Effector CD4-positive, alpha-beta T cell (primary cell): ENCODE data around the gene PBX1.

Source experiments
- DNase-seq: peaks from one replicate; pipeline ENCODE4 v3.0.0-alpha.2; 2020

PBX1 gene

DNA sequence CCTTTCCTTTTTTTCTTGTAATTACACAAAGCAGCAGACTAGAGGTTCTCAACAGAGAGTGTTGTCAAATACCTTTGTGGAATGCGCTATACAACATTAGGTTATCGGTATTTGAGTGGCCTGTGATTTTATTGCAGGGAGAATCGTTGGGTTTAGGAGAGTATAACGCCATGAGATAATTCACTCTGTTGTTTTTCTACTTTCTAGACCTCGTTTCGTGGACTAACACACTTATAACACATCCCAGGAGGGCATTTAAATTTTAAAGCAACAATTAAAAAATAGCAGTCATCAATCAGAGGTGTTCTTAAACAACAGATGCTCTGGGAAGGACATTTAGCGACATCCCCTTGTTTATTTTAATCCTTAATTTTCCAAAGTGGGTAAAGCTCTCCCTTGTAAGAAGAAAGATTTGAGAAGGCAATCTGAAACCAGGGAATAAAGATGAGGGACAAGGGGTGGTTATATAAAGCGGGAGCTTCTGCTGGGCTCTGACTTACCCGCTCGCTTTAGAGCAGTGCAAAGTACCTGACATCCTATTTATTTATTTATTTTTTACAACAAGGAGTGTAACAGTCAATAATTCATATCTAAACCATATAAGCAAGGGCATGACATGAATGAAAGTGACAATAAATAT, 4.9 kb downstream of the PBX1 start:
- no peak for DNase-seq

DNA sequence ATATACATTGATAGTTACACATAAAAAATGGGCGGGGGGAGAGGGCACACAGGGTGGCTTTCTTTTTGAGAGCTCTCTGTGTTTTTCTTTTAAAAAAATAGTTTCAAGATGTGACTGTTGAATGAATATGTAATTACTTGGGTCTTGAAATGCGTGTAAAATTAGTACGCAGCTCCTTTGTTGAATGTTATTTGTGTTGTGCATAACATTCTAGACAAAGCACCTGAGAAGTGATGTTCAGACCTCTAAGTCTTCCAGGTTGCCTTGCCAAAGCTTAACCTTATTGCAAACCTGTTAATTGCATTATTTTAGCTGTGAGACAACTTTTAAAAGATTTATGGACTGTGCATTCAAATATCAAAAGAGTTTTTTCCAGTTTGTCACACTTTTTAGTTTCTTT, 5.4 kb downstream of the PBX1 start:
- no peak for DNase-seq

GRCh38 chr1:164565357-164565756, 6.4 kb downstream of the PBX1 start:
- no peak for DNase-seq

- DNase-seq = no peak
Observed at GRCh38 chr1:164567774-164568173, 8.8 kb downstream of the PBX1 start.

- no peak for DNase-seq
Observed at GRCh38 chr1:164569241-164569640, 10.3 kb downstream of the PBX1 start.

- no peak for DNase-seq
Observed at GRCh38 chr1:164569866-164570265, 10.9 kb downstream of the PBX1 start.

GRCh38 chr1:164571333-164571732, 12.3 kb downstream of the PBX1 start:
- no peak for DNase-seq

- no peak for DNase-seq
Observed at GRCh38 chr1:164575356-164575886, 16.4 kb downstream of the PBX1 start.

DNA sequence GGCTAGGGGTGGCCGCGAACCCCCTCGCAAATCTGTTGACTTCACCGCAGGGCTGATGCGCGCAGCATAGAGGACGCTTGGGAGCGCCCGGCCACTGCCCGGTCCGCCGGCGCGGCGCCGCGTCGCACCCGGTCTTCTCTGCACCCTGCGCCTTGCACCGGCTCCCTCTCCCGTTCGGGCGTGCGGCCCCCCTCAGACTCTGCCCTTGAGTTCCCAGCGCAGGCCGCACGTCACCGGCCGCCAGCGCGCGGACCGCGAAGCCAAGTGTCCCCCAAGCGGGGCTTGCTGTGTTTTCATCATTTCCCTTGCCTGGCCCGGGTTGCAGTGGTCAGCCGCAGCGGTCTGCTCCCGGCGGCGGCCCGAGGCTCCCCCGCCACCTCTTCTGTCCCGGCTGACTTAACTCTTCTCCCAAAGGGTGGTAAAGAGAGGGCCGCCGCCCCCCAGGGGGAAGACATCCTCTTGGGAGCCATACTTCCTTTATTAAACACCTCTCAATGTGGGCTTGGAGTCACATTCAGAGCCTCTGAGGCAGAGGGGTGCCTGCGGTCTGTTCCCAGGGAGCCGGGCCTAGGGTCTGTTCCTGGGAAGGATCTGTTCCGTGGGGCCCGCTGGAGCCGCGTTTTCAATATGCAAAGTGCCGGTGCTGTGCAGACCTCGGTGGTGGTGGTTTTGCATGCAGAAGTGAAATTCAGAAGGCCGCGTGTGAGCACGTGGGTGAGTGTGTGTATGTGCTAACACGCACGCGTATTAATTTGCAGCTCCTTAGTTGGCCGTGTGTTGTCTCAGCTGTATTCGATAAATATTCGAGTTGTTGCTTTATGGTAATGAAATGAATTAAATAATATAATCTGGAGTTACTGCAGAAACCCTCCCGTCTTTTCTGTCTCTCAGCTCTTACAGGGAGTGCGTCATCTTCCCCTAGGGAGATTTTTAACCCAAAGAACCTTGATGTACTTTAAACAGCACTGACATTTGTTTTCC, 17.6 kb downstream of the PBX1 start:
- DNase-seq = no peak

DNA sequence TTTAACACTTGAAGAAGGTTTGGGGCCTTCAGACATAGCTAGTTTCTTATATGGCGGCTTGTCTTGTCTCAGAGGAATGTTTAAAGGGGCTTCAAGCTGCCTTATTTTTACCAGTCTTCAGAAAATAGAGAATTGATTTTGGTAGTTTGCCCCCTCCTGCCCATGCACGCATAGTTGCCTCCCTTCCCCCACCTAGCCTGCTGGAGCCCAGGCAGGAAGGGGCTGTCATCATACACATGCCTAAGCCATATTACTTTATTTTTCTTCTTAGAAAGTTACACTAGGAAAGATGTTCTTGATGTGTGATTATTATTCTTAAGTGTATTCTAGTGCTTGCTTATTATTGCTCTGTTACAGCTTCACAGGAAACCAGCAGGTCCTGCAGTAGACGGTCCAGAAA, 18.3 kb downstream of the PBX1 start:
- no peak for DNase-seq

- DNase-seq = no peak
Observed at GRCh38 chr1:164578479-164579200, 19.7 kb downstream of the PBX1 start.

GRCh38 chr1:164579381-164579780, 20.4 kb downstream of the PBX1 start:
- no peak for DNase-seq

DNA sequence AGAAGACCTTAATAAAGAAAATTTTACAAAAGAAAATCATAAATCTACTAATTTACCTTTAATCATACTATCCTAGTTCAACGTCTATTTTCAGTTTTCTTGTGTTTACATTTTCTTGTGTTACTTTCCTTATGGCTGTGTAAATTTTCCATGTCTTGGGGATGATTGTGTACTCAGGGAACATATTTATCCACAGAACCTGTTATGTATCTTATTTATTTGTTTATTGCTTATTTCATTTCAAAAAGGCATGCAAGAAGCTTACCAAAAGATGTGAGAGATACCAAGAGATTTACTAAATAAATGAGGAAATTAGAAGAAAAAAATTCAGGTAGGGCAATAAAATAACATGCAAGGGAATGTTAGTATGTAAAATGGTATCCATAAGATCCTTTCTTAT, 22.8 kb downstream of the PBX1 start:
- DNase-seq = no peak

DNA sequence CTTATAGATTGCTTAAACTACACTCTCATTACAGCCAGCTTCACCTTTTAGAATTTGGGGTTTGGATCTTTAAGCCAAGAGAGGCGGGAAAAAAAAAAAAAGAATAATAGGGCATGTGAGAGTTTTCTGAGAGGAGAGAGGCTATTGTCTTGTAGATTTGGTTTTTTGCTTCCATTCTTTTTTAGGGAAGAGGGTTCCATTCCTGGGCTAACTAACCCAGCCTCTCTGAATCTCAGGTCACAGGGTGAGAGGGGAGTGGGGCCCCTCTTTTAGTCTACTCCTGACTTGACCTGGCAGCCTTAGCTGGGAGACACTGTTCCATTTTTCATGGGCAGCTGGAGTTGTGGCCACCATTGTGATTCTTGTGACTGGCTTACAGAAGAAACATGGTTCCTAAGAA, 24.2 kb downstream of the PBX1 start:
- DNase-seq = no peak

DNA sequence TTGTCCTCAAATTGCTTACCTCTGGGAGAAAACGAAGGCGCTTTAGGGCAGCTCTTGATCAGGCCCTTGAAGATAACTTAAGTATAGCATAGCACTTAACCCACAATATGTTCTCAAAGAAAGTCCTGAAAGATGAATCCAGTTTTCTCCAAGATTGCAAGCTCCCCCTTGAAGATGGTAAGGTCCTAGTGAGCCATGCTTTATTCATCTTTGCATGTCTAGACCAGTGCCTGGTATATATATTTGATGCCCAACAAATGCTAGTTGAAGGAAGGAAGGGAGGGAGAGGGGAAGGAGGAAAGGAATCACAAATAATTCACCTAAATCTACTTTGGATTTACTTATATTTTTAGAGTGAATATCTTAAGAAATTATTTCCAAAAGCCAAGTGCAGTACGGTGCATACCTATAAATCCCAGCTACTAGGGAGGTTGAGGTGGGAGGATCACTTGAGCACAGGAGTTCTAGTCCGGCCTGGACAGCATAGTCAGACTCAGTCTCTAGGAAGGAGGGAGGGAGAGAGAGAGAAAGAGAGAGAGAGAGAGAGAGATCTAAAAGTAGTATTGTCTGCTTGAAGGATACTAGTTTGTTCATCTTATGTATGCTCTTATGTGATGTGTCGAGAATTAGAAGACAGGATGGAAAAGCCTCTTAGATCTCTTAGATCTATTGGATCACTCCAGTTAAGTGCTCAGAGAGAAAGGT, 25.0 kb downstream of the PBX1 start:
- no peak for DNase-seq

DNA sequence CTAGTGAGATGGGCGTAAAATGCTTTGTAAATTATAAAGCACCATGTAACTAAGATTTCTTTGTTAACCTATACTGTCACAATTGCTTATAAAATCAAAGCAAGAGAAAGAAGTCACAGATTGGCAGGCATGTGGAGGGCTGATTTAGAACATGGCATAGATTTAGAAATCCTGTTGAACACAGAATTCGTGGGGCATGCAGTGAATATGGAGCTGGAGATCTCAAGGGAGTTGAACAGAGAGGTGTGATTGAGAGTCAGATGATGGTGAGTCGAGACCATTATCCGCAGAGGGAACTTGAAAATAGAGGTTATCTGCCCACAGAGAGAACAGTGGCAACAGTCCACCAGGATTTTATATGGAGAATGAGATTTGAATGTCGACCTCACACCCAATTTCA, 27.6 kb downstream of the PBX1 start:
- DNase-seq = no peak

DNA sequence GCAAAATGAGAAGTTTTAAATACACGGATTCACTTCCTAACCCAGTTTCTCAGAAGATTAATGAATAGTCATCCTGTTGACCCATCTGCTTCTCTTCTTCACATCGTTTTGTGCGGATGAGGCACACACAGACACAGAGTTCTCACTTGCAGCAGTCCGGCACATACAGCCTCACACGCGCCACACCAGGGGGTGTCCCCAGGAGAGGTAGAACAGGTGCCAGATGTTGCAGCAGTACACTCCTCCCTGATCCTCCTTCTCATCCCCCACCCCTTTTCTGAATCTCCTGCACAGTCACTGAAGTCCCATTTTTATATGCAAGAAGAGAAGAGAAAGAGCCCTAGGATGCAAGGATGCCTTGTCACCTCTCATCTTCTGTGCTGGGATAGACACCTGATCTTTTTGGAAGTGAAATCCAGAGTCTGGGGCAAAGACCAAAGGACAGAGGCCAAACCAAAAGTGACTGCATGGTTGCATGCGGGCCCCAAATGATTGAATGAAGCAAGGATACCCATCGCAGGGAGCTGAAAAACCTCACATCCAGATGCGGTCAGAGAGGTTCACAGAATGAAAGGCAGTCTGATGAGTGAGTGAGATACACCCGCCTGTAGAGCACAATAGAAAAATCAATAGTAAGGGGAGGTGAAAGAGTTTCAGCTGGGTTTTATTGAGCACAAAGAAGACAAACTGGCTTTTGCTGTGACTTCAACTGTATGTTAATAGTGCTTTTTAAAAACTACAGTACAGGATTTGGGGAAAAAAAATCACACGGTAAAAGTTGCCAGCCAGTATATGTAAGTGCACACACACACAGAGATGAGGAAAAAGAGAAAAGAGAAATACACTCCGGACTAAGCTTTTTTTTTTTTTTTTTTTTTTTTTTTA, 28.9 kb downstream of the PBX1 start:
- no peak for DNase-seq

GRCh38 chr1:164588516-164589341, 29.7 kb downstream of the PBX1 start:
- DNase-seq = no peak

DNA sequence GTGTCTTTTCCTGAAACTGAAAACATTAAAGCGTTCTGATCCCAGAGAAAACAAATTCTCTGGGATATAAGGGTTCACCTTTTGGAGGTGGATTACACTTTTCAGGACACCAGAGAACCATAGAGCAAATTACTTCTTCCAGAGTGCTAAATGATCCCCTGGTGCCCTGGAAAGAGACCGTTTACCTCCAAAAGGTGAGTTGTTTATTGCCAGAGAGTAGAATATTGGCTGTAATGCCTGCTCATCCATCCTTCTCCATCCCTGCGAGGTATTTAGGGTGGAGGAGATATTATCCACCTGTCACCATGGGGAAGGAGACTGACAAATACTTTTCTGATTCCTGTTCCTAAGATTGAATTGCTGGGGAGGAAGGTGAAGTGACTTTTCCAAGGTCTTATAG, 30.4 kb downstream of the PBX1 start:
- DNase-seq = no peak

DNA sequence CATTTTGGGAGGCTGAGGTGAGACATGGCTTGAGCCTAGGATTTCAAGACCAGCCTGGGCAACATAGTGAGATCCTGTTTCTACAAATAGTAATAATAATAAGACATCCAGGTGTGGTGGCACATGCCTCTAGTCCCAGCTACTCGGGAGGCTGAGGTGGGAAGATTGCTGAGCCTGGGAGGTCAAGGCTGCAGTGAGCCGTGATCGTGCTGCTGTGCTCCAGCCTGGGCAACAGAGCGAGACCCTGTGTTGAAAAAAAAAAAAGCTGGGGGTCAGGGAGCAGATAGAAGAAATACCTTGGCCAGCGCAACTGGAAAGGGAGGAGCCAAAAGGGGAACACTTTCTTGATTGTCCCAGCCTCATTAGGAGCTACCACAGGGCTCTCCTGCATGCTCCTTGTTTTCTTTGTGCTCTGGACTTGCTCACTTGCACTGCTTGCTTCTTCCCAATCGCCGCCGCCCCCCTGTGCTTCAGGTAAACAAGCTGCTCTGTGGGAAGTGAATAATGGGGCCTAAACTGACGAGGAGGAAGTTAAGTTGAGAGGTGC, 31.1 kb downstream of the PBX1 start:
- DNase-seq = no peak
